CD14-positive monocyte (primary cell): ENCODE data around the gene HTR2A. TPM values are rescaled to one million over a fixed set of nuclear protein-coding genes. Genes with fewer than 3 reads are reported as not detected.

Experiments
- DNase-seq, 3 donors: peaks; one replicate each; pipeline ENCODE4 v3.0.0-alpha.2; 2011 to 2022
- H2AFZ ChIP-seq: 2 replicates; pipeline ENCODE4 v1.6.0; 2012; ENCODE audit warnings: mild to moderate bottlenecking, low read depth, low read length, inconsistent platforms; ENCODE audit not compliant: insufficient read depth, poor library complexity, severe bottlenecking
- H3K27ac ChIP-seq, 2 donors: 1 replicate in 1 of 2; 2 replicates in 1 of 2; pipeline ENCODE4 v1.5.1; 2012 to 2013; ENCODE audit warnings: low read length in 2 of 2, control low read depth in 1 of 2, inconsistent platforms in 1 of 2, low read depth in 1 of 2, mild to moderate bottlenecking in 1 of 2
- H3K27me3 ChIP-seq, 2 donors: one replicate each; pipeline versions ENCODE4 v1.6.0 to v1.6.1; 2011 to 2013; ENCODE audit warnings: low read length in 2 of 2; ENCODE audit not compliant: control insufficient read depth in 2 of 2, insufficient read depth in 2 of 2
- H3K36me3 ChIP-seq, 2 donors: replicated peaks in 1 of 2; 1 replicate in 1 of 2; 2 replicates in 1 of 2; pipeline versions ENCODE4 v1.5.1 to v1.6.1; 2012 to 2013; ENCODE audit warnings: low read length in 2 of 2, control low read depth in 1 of 2, inconsistent platforms in 1 of 2, mild to moderate bottlenecking in 1 of 2; ENCODE audit not compliant: insufficient read depth in 2 of 2, control insufficient read depth in 1 of 2
- H3K4me1 ChIP-seq, 2 donors: 1 replicate in 1 of 2; 2 replicates in 1 of 2; pipeline versions ENCODE4 v1.5.1 to v1.6.1; 2012 to 2013; ENCODE audit warnings: low read length in 2 of 2, control low read depth in 1 of 2, inconsistent platforms in 1 of 2, mild to moderate bottlenecking in 1 of 2, moderate library complexity in 1 of 2; ENCODE audit not compliant: insufficient read depth in 2 of 2, control insufficient read depth in 1 of 2
- H3K4me2 ChIP-seq: replicated peaks from 2 replicates; pipeline ENCODE3; 2012; ENCODE audit warnings: low read length, moderate library complexity, mild to moderate bottlenecking; ENCODE audit not compliant: poor library complexity, severe bottlenecking; ENCODE audit errors: extremely low read depth
- H3K4me3 ChIP-seq, 3 experiments: fragments of 200-600 bp in 1 of 3; sonication (generic) in 1 of 3; replicated peaks in 1 of 3; 1 replicate in 2 of 3; 2 replicates in 1 of 3; pipeline ENCODE4 v1.5.1; 2011 to 2013; ENCODE audit warnings: low read length in 3 of 3, mild to moderate bottlenecking in 3 of 3, control low read depth in 2 of 3, low read depth in 2 of 3, inconsistent platforms in 1 of 3, moderate library complexity in 1 of 3
- H3K79me2 ChIP-seq: 2 replicates; pipeline ENCODE4 v1.6.0; 2012; ENCODE audit warnings: mild to moderate bottlenecking, control low read depth, inconsistent platforms, low read length, moderate library complexity; ENCODE audit not compliant: insufficient read depth
- H3K9ac ChIP-seq: 2 replicates; pipeline ENCODE4 v1.6.0; 2017; ENCODE audit warnings: low read length, mild to moderate bottlenecking; ENCODE audit not compliant: insufficient read depth, poor library complexity, severe bottlenecking
- H3K9me3 ChIP-seq, 2 donors: replicated peaks in 1 of 2; 1 replicate in 1 of 2; 2 replicates in 1 of 2; pipeline versions ENCODE4 v1.5.1 to v1.6.1; 2012 to 2013; ENCODE audit warnings: low read length in 2 of 2, control low read depth in 1 of 2; ENCODE audit not compliant: control insufficient read depth in 1 of 2, insufficient read depth in 1 of 2
- H4K20me1 ChIP-seq: 2 replicates; pipeline ENCODE4 v1.6.0; 2012; ENCODE audit warnings: mild to moderate bottlenecking, low read length, control low read depth, moderate library complexity; ENCODE audit not compliant: insufficient read depth
- H3K27ac Mint-ChIP-seq, 7 donors: one replicate each; pipeline ENCODE4 v1.8.0; 2020; ENCODE audit warnings: mild to moderate bottlenecking in 7 of 7, mixed read lengths in 7 of 7, moderate library complexity in 6 of 7, inconsistent platforms in 2 of 7
- H3K27me3 Mint-ChIP-seq, 3 donors: one replicate each; pipeline ENCODE4 v1.8.0; 2021 to 2022; ENCODE audit warnings: low read depth in 3 of 3, mild to moderate bottlenecking in 3 of 3, mixed read lengths in 3 of 3, moderate library complexity in 3 of 3, inconsistent platforms in 1 of 3
- H3K36me3 Mint-ChIP-seq, 2 donors: one replicate each; pipeline ENCODE4 v1.8.0; 2020; ENCODE audit warnings: mixed read lengths in 2 of 2, inconsistent platforms in 1 of 2, mild to moderate bottlenecking in 1 of 2
- H3K4me1 Mint-ChIP-seq: one replicate; pipeline ENCODE4 v1.8.0; 2020; ENCODE audit warnings: mild to moderate bottlenecking, mixed read lengths
- H3K4me3 Mint-ChIP-seq, 2 donors: one replicate each; pipeline ENCODE4 v1.8.0; 2020; ENCODE audit warnings: mild to moderate bottlenecking in 2 of 2, mixed read lengths in 2 of 2, moderate library complexity in 1 of 2
- H3K9me3 Mint-ChIP-seq, 7 donors: one replicate each; pipeline ENCODE4 v1.8.0; 2020 to 2022; ENCODE audit warnings: mixed read lengths in 7 of 7, mild to moderate bottlenecking in 6 of 7, moderate library complexity in 6 of 7, inconsistent platforms in 2 of 7
- CTCF ChIP-seq: fragments of 200-600 bp; IDR thresholded peaks from one replicate; pipeline ENCODE4 v1.8.0; 2022; ENCODE audit warnings: antibody characterized with exemption, mild to moderate bottlenecking
- WGBS: methylation state at CpG from one replicate; pipeline ENCODE4 v1.1.5; 2013; ENCODE audit warnings: missing lambda C conversion rate; ENCODE audit not compliant: insufficient coverage; 5-methylcytosine and 5-hydroxymethylcytosine counted together
- intact Hi-C, 2 donors: fragments of 100-400 bp; cut with micrococcal nuclease; formaldehyde crosslinking; loops; one replicate each; pipeline versions ENCODE4 v1.15.0 to v1.15.1; 2023
- polyA plus RNA-seq, 3 donors: library from polyadenylated mRNA; depleted of rRNA in 1 of 3; unstranded in 2 of 3; stranded (reverse) in 1 of 3; fragments of 300-500 nt in 2 of 3; fragments of >200 nt in 1 of 3; fragmentation: Illumina TruSeq in 2 of 3; gene quantifications; 1 replicate in 2 of 3; 2 replicates in 1 of 3; pipeline ENCODE4 v1.2.3, GENCODE V29; 2012 to 2021

The HTR2A gene
- polyA plus RNA-seq, 3 donors = not detected

- Histone ChIP-seq H3K4me3 (no peak overlapping the region), H3K27me3 (no peaks in the 10 kb centered on the region), H4K20me1 (peaks cover 3% of the 10 kb centered on the region), H3K4me1 (no peaks in the 10 kb centered on the region), H2AFZ (no peak overlapping the region), H3K4me2 (no peak overlapping the region), H3K79me2 (no peaks in the 10 kb centered on the region), H3K36me3 (peaks cover 96 to 99% of the 10 kb centered on the region in 2 donors), H3K9ac (no peak overlapping the region), H3K27ac (no peak overlapping the region), H3K9me3 (no peaks in the 10 kb centered on the region)
- no peak overlapping the region for H3K4me3 Mint-ChIP-seq
- WGBS = no CpG with 5 or more reads among the region's 1 CpG
- no peak overlapping the region for H3K27ac Mint-ChIP-seq
- no peak for TF ChIP-seq CTCF
- no peaks in the 10 kb centered on the region for H3K9me3 Mint-ChIP-seq
- H3K36me3 Mint-ChIP-seq = peaks cover 61 to 72% of the 10 kb centered on the region in 2 donors
- H3K27me3 Mint-ChIP-seq = no peaks in the 10 kb centered on the region
- no peaks in the 10 kb centered on the region for H3K4me1 Mint-ChIP-seq
- intact Hi-C loops = no loop called here
- DNase-seq = no peak
Observed at GRCh38 chr13:46782066-46782465, 114.8 kb downstream of the HTR2A start.

Other genes starting within 250 kb of the HTR2A start
- 100 to 1,000 TPM in 2 of 3 donors, 10 to 100 TPM in 1; 46.8 to 147 (median 139) TPM for gene ESD, start 99.9 kb downstream of the HTR2A start, polyA plus RNA-seq